Breast epithelium (tissue), 3 donors: ENCODE data around the gene DHRS4.

Experiments used
- POLR2AphosphoS5 ChIP-seq, 3 donors: sonication (generic); formaldehyde crosslinking; IDR thresholded peaks; one replicate each; pipeline ENCODE4 v1.6.1; 2017; ENCODE audit warnings: antibody characterized with exemption in 3 of 3
- TF ChIP-seq, protein P1 (sequence below), 3 donors: fragments of 450-650 bp; IDR thresholded peaks; one replicate each; pipeline ENCODE4 v1.5.1; 2016 to 2017; ENCODE audit warnings: antibody characterized with exemption in 3 of 3, mild to moderate bottlenecking in 3 of 3, moderate library complexity in 3 of 3

DNA sequence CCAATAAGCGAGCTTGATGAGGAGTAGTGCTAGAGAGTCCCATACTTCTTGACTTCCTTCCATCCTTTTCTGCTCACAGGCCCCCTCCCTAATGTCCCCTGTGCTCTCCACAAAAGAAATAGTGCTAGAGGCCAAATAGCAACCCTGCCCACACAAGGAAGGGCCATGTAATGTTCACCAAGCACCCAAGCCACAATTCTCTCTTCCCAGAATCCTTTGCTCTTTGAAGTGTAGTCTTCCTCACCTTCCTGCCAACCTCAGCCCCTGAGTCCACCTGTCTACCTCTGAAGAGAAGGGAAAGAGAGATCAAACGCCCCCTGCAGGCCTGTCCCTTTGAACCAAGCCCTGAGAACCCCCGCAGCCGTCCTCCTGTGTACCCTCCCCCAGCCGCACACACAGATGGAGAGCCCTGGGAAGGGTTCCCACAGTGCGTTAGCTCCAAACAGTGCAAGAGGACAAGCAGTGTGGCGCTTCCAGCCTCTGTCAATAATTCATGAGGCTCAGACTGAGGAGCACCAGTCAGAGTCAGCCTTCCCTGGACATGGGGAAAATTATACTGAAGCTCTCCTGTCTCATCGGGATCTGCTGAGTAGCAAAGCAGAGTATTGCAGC, 1.9 kb upstream of the DHRS4 start:
- no peak for TF ChIP-seq POLR2AphosphoS5 (IDR thresholded peaks at IDR 0.05)
- TF ChIP-seq, protein P1, sequence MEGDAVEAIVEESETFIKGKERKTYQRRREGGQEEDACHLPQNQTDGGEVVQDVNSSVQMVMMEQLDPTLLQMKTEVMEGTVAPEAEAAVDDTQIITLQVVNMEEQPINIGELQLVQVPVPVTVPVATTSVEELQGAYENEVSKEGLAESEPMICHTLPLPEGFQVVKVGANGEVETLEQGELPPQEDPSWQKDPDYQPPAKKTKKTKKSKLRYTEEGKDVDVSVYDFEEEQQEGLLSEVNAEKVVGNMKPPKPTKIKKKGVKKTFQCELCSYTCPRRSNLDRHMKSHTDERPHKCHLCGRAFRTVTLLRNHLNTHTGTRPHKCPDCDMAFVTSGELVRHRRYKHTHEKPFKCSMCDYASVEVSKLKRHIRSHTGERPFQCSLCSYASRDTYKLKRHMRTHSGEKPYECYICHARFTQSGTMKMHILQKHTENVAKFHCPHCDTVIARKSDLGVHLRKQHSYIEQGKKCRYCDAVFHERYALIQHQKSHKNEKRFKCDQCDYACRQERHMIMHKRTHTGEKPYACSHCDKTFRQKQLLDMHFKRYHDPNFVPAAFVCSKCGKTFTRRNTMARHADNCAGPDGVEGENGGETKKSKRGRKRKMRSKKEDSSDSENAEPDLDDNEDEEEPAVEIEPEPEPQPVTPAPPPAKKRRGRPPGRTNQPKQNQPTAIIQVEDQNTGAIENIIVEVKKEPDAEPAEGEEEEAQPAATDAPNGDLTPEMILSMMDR (IDR thresholded peaks at IDR 0.05) = no peak
